ENCODE results near the gene TRAPPC3L.

TRAPPC3L gene

GRCh38 chr6:116545651-116546050, at the start of gene TRAPPC3L:
Gene TRAPPC3L (minus strand): TSS chr6:116545684. CDS start chr6:116545514, 170 bp downstream.
- TF ChIP-seq CTCF (IDR thresholded peaks at IDR 0.05; ENCODE audit: poor library complexity, severe bottlenecking): no peak
- Histone ChIP-seq H3K9me3 (ENCODE audit: severe bottlenecking) (no peaks in the 10 kb centered on the region), H3K4me3 (ENCODE audit: severe bottlenecking) (no peak within 1 kb of the TSS), H3K36me3 (ENCODE audit: low read depth) (no peaks in the 10 kb centered on the region), H3K27ac (ENCODE audit: poor library complexity, severe bottlenecking) (peak within 1 kb of the TSS; percentile 29), H3K27me3 (ENCODE audit: insufficient read depth, poor library complexity, severe bottlenecking) (no peaks in the 10 kb centered on the region), H3K4me1 (ENCODE audit: insufficient read depth, poor library complexity, severe bottlenecking) (peaks cover 32% of the 10 kb centered on the region)
- peak; percentile 19; the same call in 1 of the 3 replicates for ATAC-seq (ENCODE audit: low read depth)
- DNase-seq (ENCODE audit: low spot score): no peak

- Histone ChIP-seq H3K36me3 (ENCODE audit: low read depth) (peaks cover 48% of the 10 kb centered on the region), H3K9me3 (ENCODE audit: severe bottlenecking) (no peaks in the 10 kb centered on the region), H3K4me3 (ENCODE audit: severe bottlenecking) (no peak overlapping the region), H3K4me1 (ENCODE audit: insufficient read depth, poor library complexity, severe bottlenecking) (no peaks in the 10 kb centered on the region), H3K27me3 (ENCODE audit: insufficient read depth, poor library complexity, severe bottlenecking) (no peaks in the 10 kb centered on the region), H3K27ac (ENCODE audit: poor library complexity, severe bottlenecking) (no peak overlapping the region)
- TF ChIP-seq CTCF (IDR thresholded peaks at IDR 0.05; ENCODE audit: poor library complexity, severe bottlenecking): no peak
- ATAC-seq (ENCODE audit: low read depth) (no peak), DNase-seq (ENCODE audit: low spot score) (no peak)
These were observed 49.8 kb upstream of the TRAPPC3L start for GRCh38 chr6:116595247-116595646.

DNA sequence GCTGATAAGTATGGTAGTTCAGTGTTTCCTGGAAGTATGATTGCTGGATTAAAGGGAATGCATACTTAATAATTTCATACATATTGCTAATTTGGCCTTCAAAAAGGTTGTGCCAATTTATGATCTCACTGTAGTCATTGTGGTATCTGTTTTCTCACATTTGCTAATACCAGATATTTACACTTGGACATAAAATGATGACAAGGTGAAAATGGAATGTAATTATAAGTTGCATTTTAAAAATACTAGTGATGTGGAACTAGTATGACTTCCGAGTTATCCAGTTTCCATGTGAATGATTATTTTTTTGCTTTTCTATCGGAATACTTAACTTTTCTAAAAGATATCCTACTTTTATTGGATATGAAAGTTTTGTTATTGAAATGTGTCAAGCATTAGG, 41.3 kb upstream of the TRAPPC3L start:
- Histone ChIP-seq H3K4me1 (ENCODE audit: insufficient read depth, poor library complexity, severe bottlenecking) (peaks cover 7% of the 10 kb centered on the region), H3K4me3 (ENCODE audit: severe bottlenecking) (no peak overlapping the region), H3K27ac (ENCODE audit: poor library complexity, severe bottlenecking) (no peak overlapping the region), H3K27me3 (ENCODE audit: insufficient read depth, poor library complexity, severe bottlenecking) (no peaks in the 10 kb centered on the region), H3K9me3 (ENCODE audit: severe bottlenecking) (no peaks in the 10 kb centered on the region), H3K36me3 (ENCODE audit: low read depth) (peaks cover 86% of the 10 kb centered on the region)
- DNase-seq (ENCODE audit: low spot score) (no peak), ATAC-seq (ENCODE audit: low read depth) (no peak)
- TF ChIP-seq CTCF (IDR thresholded peaks at IDR 0.05; ENCODE audit: poor library complexity, severe bottlenecking): no peak

DNA sequence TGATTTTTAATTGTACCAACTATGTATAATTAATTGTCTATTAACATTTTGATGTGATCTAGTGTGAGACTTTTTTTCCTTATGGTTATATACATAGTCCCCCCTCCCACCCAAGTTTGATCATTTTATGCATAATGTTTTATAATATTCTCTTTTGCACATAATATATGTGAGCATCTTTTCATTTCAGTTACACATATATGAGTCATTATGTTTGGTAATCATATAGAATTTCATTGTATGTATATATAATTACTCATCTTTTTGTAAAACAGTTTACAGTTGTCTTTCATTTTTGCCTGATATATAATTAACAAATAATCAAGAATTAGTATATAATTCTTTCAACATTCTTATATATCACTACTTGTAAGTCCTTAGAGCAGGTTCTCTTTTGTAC, 40.8 kb upstream of the TRAPPC3L start:
- DNase-seq (ENCODE audit: low spot score) (no peak), ATAC-seq (ENCODE audit: low read depth) (0 out of 3 replicates have a peak, but pooled peaks have one; percentile 31)
- H3K9me3 ChIP-seq (ENCODE audit: severe bottlenecking): no peaks in the 10 kb centered on the region
- no peaks in the 10 kb centered on the region for H3K27me3 ChIP-seq (ENCODE audit: insufficient read depth, poor library complexity, severe bottlenecking)
- no peak overlapping the region for H3K4me3 ChIP-seq (ENCODE audit: severe bottlenecking)
- peaks cover 7% of the 10 kb centered on the region for H3K4me1 ChIP-seq (ENCODE audit: insufficient read depth, poor library complexity, severe bottlenecking)
- H3K36me3 ChIP-seq (ENCODE audit: low read depth): peaks cover 86% of the 10 kb centered on the region
- TF ChIP-seq CTCF (IDR thresholded peaks at IDR 0.05; ENCODE audit: poor library complexity, severe bottlenecking): no peak
- no peak overlapping the region for H3K27ac ChIP-seq (ENCODE audit: poor library complexity, severe bottlenecking)

DNA sequence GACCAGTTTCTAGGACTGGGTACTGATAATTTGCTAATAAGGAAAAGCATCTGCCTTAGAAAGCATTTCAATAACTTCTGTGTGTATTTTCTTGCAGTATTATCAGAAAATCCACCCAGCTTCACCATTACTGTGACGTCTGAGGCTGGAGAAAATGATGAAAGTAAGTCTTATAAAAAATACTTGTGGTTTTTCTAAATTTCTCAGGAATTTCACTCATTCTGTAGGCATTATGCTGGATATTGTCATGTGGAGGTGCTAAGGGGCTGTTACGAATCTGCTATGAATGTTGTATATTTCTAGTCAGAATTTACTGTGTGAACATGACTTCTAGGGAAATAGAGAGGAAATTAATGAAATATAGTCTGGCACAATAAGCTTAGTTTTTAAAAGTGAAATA, 34.7 kb upstream of the TRAPPC3L start:
- no peak for ATAC-seq (ENCODE audit: low read depth)
- Histone ChIP-seq H3K36me3 (ENCODE audit: low read depth) (peaks cover 84% of the 10 kb centered on the region), H3K27me3 (ENCODE audit: insufficient read depth, poor library complexity, severe bottlenecking) (no peaks in the 10 kb centered on the region), H3K4me1 (ENCODE audit: insufficient read depth, poor library complexity, severe bottlenecking) (no peaks in the 10 kb centered on the region), H3K27ac (ENCODE audit: poor library complexity, severe bottlenecking) (no peak overlapping the region), H3K4me3 (ENCODE audit: severe bottlenecking) (no peak overlapping the region), H3K9me3 (ENCODE audit: severe bottlenecking) (no peaks in the 10 kb centered on the region)
- no peak for TF ChIP-seq CTCF (IDR thresholded peaks at IDR 0.05; ENCODE audit: poor library complexity, severe bottlenecking)
- no peak for DNase-seq (ENCODE audit: low spot score)

All from RWPE2 (cell line).